NCI-H146 (cell line): ENCODE measurements around the gene SLC13A1.
"Not testable (repeated sequence)": the region's sequence is repeated elsewhere in the genome, so short reads cannot be mapped to it uniquely, and the experiment has no call there.

ENCODE experiments used
- DNase-seq: peaks from one replicate; lab custom pipeline; 2025; lab: John Stamatoyannopoulos, UW

SLC13A1 gene

GRCh38 chr7:123126171-123126570, 73.6 kb downstream of the SLC13A1 start:
- DNase-seq: no peak

GRCh38 chr7:123125231-123125630, 74.5 kb downstream of the SLC13A1 start:
- DNase-seq: no peak

GRCh38 chr7:123122916-123123315, 76.9 kb downstream of the SLC13A1 start:
- DNase-seq: no peak

- DNase-seq: no peak
Measured at GRCh38 chr7:123120286-123120685, 79.5 kb downstream of the SLC13A1 start.

- DNase-seq: no peak
Measured at GRCh38 chr7:123115331-123115730, 84.4 kb downstream of the SLC13A1 start.

- DNase-seq: no peak
Measured at GRCh38 chr7:123114288-123114687, 85.5 kb downstream of the SLC13A1 start.

GRCh38 chr7:123112833-123113232, 86.9 kb downstream of the SLC13A1 start:
- no peak for DNase-seq

GRCh38 chr7:123099712-123100111, 100.1 kb downstream of the SLC13A1 start:
- DNase-seq: no peak

- no peak for DNase-seq
Measured at GRCh38 chr7:123096976-123097375, 102.8 kb downstream of the SLC13A1 start.

GRCh38 chr7:123096434-123096833, 103.3 kb downstream of the SLC13A1 start:
- no peak for DNase-seq

- DNase-seq: no peak
Measured at GRCh38 chr7:123090456-123090855, 109.3 kb downstream of the SLC13A1 start.

GRCh38 chr7:123086910-123087309, 112.9 kb downstream of the SLC13A1 start:
- DNase-seq: not testable (repeated sequence)

- DNase-seq: not testable (repeated sequence)
Measured at GRCh38 chr7:123084861-123085260, 114.9 kb downstream of the SLC13A1 start.

- no peak for DNase-seq
Measured at GRCh38 chr7:123079021-123079420, 120.7 kb downstream of the SLC13A1 start.

- no peak for DNase-seq
Measured at GRCh38 chr7:123075838-123076467, 123.8 kb downstream of the SLC13A1 start.

- DNase-seq: peak; percentile 13
Measured at GRCh38 chr7:123070702-123071286, 129.0 kb downstream of the SLC13A1 start.

GRCh38 chr7:123067814-123068213, 132.0 kb downstream of the SLC13A1 start:
- no peak for DNase-seq
